ENCODE data around the gene ASXL2.

ASXL2 gene

DNA sequence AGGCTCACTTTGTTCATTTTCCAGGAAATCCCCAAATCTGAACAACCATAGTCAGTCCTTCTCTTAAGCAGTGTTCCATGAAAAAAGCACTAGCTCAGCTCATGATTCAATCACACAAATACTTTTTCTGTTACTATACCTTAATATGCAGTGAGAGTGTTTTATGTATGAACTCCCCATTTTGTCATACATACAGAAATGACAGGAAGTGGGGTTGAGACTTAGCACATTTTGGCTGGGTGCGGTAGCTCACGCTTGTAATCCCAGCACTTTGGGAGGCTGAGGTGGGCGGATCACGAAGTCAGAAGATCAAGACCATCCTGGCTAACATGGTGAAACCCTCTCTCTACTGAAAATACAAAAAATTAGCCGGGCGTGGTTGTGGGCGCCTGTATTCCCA is 149.7 kb downstream of the ASXL2 start:
- no peak overlapping the region for H3K4me2 ChIP-seq (ENCODE audit: low read depth, low read length, poor library complexity, severe bottlenecking)
- no peak for TF ChIP-seq EZH2phosphoT487 (IDR thresholded peaks at IDR 0.05; ENCODE audit: borderline replicate concordance)
- TF ChIP-seq, protein P1, sequence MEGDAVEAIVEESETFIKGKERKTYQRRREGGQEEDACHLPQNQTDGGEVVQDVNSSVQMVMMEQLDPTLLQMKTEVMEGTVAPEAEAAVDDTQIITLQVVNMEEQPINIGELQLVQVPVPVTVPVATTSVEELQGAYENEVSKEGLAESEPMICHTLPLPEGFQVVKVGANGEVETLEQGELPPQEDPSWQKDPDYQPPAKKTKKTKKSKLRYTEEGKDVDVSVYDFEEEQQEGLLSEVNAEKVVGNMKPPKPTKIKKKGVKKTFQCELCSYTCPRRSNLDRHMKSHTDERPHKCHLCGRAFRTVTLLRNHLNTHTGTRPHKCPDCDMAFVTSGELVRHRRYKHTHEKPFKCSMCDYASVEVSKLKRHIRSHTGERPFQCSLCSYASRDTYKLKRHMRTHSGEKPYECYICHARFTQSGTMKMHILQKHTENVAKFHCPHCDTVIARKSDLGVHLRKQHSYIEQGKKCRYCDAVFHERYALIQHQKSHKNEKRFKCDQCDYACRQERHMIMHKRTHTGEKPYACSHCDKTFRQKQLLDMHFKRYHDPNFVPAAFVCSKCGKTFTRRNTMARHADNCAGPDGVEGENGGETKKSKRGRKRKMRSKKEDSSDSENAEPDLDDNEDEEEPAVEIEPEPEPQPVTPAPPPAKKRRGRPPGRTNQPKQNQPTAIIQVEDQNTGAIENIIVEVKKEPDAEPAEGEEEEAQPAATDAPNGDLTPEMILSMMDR (conservative IDR thresholded peaks at IDR 0.05; ENCODE audit: low read length) = no peak
- H3K27me3 ChIP-seq (ENCODE audit: insufficient read depth, low read length, poor library complexity, severe bottlenecking) = no peaks in the 10 kb centered on the region
- no peak overlapping the region for H3K9ac ChIP-seq (ENCODE audit: low read depth, low read length, poor library complexity, severe bottlenecking)
- H4K20me1 ChIP-seq (ENCODE audit: insufficient read depth, low read length, poor library complexity, severe bottlenecking) = no peaks in the 10 kb centered on the region
- H3F3A ChIP-seq (ENCODE audit: low read depth) = no peaks in the 10 kb centered on the region
- H2AFZ ChIP-seq (ENCODE audit: low read length) = no peak overlapping the region
- H3K9me2 ChIP-seq (replicated peaks; ENCODE audit: low read depth, low read length) = no peaks in the 10 kb centered on the region
- H3K36me3 ChIP-seq (ENCODE audit: insufficient read depth, low read length) = no peaks in the 10 kb centered on the region
- no peaks in the 10 kb centered on the region for H3K79me2 ChIP-seq (ENCODE audit: insufficient read depth, low read length)
- no peaks in the 10 kb centered on the region for H3K9me3 ChIP-seq (ENCODE audit: insufficient read depth, low read depth, low read length)
- no peak overlapping the region for H3K4me3 ChIP-seq (ENCODE audit: low read length, poor library complexity, severe bottlenecking)
- no peaks in the 10 kb centered on the region for H3K4me1 ChIP-seq (ENCODE audit: insufficient read depth, low read length, poor library complexity, severe bottlenecking)

DNA sequence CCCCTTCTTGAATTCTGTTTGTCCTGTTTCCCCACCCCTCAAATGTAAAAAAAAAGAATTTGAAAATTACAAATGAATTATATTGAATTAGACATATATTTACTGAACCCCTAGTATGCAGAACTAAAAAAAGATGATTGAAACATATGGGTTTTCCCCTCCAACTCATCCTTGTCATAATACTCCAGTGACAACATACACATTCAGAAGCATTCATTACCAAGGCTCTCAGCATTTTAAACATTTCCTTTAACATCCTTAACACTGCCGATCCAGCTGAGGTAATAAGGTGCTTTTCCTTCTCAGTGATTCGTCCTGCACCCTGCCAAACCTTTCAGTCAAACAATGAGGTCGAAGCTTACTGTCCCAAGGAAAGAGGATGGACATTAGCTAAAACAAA is 151.8 kb downstream of the ASXL2 start:
- H3K4me3 ChIP-seq (ENCODE audit: low read length, poor library complexity, severe bottlenecking) = no peak overlapping the region
- no peaks in the 10 kb centered on the region for H3F3A ChIP-seq (ENCODE audit: low read depth)
- no peaks in the 10 kb centered on the region for H3K27me3 ChIP-seq (ENCODE audit: insufficient read depth, low read length, poor library complexity, severe bottlenecking)
- H3K79me2 ChIP-seq (ENCODE audit: insufficient read depth, low read length) = no peaks in the 10 kb centered on the region
- H3K9me3 ChIP-seq (ENCODE audit: insufficient read depth, low read depth, low read length) = no peaks in the 10 kb centered on the region
- H2AFZ ChIP-seq (ENCODE audit: low read length) = no peak overlapping the region
- no peaks in the 10 kb centered on the region for H3K9me2 ChIP-seq (replicated peaks; ENCODE audit: low read depth, low read length)
- no peak overlapping the region for H3K9ac ChIP-seq (ENCODE audit: low read depth, low read length, poor library complexity, severe bottlenecking)
- no peaks in the 10 kb centered on the region for H3K4me1 ChIP-seq (ENCODE audit: insufficient read depth, low read length, poor library complexity, severe bottlenecking)
- TF ChIP-seq, protein P1 (conservative IDR thresholded peaks at IDR 0.05; ENCODE audit: low read length) = no peak
- no peak for TF ChIP-seq EZH2phosphoT487 (IDR thresholded peaks at IDR 0.05; ENCODE audit: borderline replicate concordance)
- no peaks in the 10 kb centered on the region for H3K36me3 ChIP-seq (ENCODE audit: insufficient read depth, low read length)
- no peak overlapping the region for H3K4me2 ChIP-seq (ENCODE audit: low read depth, low read length, poor library complexity, severe bottlenecking)
- H4K20me1 ChIP-seq (ENCODE audit: insufficient read depth, low read length, poor library complexity, severe bottlenecking) = no peaks in the 10 kb centered on the region

DNA sequence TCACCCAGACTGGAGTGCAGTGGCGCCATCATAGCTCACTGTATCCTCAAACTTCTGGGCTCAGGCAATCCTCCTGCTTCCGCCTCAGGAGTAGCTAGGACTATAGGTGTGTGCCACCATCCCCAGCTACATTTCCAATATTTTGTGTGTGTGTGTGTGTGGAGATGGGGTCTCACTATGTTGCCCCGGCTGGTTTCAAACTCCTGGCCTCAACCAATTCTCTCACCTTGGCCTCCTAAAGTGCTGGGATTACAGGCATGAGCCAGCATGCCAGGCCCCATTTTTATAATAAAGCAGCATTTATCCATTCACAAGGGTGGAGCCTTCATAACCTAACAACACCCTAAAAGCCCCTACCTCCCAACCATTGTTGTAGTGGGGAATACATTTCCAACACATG is 152.4 kb downstream of the ASXL2 start:
- no peaks in the 10 kb centered on the region for H3K27me3 ChIP-seq (ENCODE audit: insufficient read depth, low read length, poor library complexity, severe bottlenecking)
- H3K4me1 ChIP-seq (ENCODE audit: insufficient read depth, low read length, poor library complexity, severe bottlenecking) = no peaks in the 10 kb centered on the region
- no peak overlapping the region for H3K4me3 ChIP-seq (ENCODE audit: low read length, poor library complexity, severe bottlenecking)
- H3K4me2 ChIP-seq (ENCODE audit: low read depth, low read length, poor library complexity, severe bottlenecking) = no peak overlapping the region
- no peaks in the 10 kb centered on the region for H3F3A ChIP-seq (ENCODE audit: low read depth)
- H3K9ac ChIP-seq (ENCODE audit: low read depth, low read length, poor library complexity, severe bottlenecking) = no peak overlapping the region
- H3K9me3 ChIP-seq (ENCODE audit: insufficient read depth, low read depth, low read length) = no peaks in the 10 kb centered on the region
- no peaks in the 10 kb centered on the region for H3K36me3 ChIP-seq (ENCODE audit: insufficient read depth, low read length)
- no peak overlapping the region for H2AFZ ChIP-seq (ENCODE audit: low read length)
- no peak for TF ChIP-seq EZH2phosphoT487 (IDR thresholded peaks at IDR 0.05; ENCODE audit: borderline replicate concordance)
- TF ChIP-seq, protein P1 (conservative IDR thresholded peaks at IDR 0.05; ENCODE audit: low read length) = no peak
- H3K9me2 ChIP-seq (replicated peaks; ENCODE audit: low read depth, low read length) = no peaks in the 10 kb centered on the region
- no peaks in the 10 kb centered on the region for H4K20me1 ChIP-seq (ENCODE audit: insufficient read depth, low read length, poor library complexity, severe bottlenecking)
- H3K79me2 ChIP-seq (ENCODE audit: insufficient read depth, low read length) = no peaks in the 10 kb centered on the region
